KMS-11 (cell line): ENCODE results near the gene WDR46.

Experiments
- H2AFZ ChIP-seq: fragments of 200-600 bp; sonication (generic); 2 replicates; pipeline ENCODE4 v1.6.1; 2016; ENCODE audit warnings: antibody characterized with exemption, mixed run types, low read depth
- H3K27ac ChIP-seq: fragments of 200-600 bp; sonication (generic); 2 replicates; pipeline ENCODE4 v1.6.1; 2016; ENCODE audit warnings: mild to moderate bottlenecking, mixed run types
- H3K27me3 ChIP-seq: fragments of 200-600 bp; sonication (generic); 2 replicates; pipeline ENCODE4 v1.6.1; 2017; ENCODE audit warnings: mild to moderate bottlenecking, low read depth, mixed run types, moderate library complexity; ENCODE audit not compliant: insufficient read depth
- H3K36me3 ChIP-seq: fragments of 200-600 bp; sonication (generic); 2 replicates; pipeline ENCODE4 v1.6.1; 2017; ENCODE audit warnings: mild to moderate bottlenecking, mixed run types; ENCODE audit not compliant: insufficient read depth
- H3K4me1 ChIP-seq: fragments of 200-600 bp; sonication (generic); 2 replicates; pipeline ENCODE4 v1.6.1; 2016; ENCODE audit warnings: mild to moderate bottlenecking, low read depth, mixed run types; ENCODE audit not compliant: poor library complexity, severe bottlenecking
- H3K4me2 ChIP-seq: fragments of 200-600 bp; sonication (generic); 2 replicates; pipeline ENCODE4 v1.7.0; 2016; ENCODE audit warnings: mild to moderate bottlenecking, mixed run types
- H3K4me3 ChIP-seq: fragments of 200-600 bp; sonication (generic); IDR thresholded peaks from 2 replicates; pipeline ENCODE4 v1.6.1; 2017; ENCODE audit warnings: low read depth, low read length, mixed read lengths; ENCODE audit not compliant: insufficient read depth
- H3K79me2 ChIP-seq: fragments of 200-600 bp; sonication (generic); 2 replicates; pipeline ENCODE4 v1.6.1; 2016; ENCODE audit warnings: low read depth, mixed run types; ENCODE audit not compliant: insufficient read depth
- H3K9ac ChIP-seq: fragments of 200-600 bp; sonication (generic); 2 replicates; pipeline ENCODE4 v1.6.1; 2016; ENCODE audit warnings: mild to moderate bottlenecking, mixed run types
- H4K20me1 ChIP-seq: fragments of 200-600 bp; sonication (generic); 2 replicates; pipeline ENCODE4 v1.6.1; 2016; ENCODE audit warnings: mild to moderate bottlenecking, mixed run types; ENCODE audit not compliant: insufficient read depth
- CTCF ChIP-seq: fragments of 200-600 bp; sonication (generic); conservative IDR thresholded peaks from 2 replicates; pipeline ENCODE4 v1.6.1; 2017; ENCODE audit warnings: low read depth, mild to moderate bottlenecking, antibody characterized with exemption, low read length, moderate library complexity, mixed read lengths

WDR46 gene

GRCh38 chr6:33304216-33304615 is 15.2 kb upstream of the WDR46 start:
- Histone ChIP-seq H3K79me2 (peaks cover 8% of the 10 kb centered on the region; the same call in 1 of the 2 replicates), H3K27me3 (no peaks in the 10 kb centered on the region), H3K4me1 (peaks cover 7% of the 10 kb centered on the region), H3K9ac (no peak overlapping the region), H3K4me2 (no peak overlapping the region), H3K4me3 (no peak overlapping the region), H3K36me3 (no peaks in the 10 kb centered on the region), H4K20me1 (no peaks in the 10 kb centered on the region), H3K27ac (no peak overlapping the region), H2AFZ (no peak overlapping the region)
- no peak for TF ChIP-seq CTCF

- Histone ChIP-seq H3K4me1 (peaks cover 13% of the 10 kb centered on the region), H2AFZ (no peak overlapping the region), H3K36me3 (no peaks in the 10 kb centered on the region), H4K20me1 (no peaks in the 10 kb centered on the region), H3K27ac (no peak overlapping the region), H3K9ac (no peak overlapping the region), H3K27me3 (no peaks in the 10 kb centered on the region), H3K79me2 (no peaks in the 10 kb centered on the region), H3K4me2 (no peak overlapping the region), H3K4me3 (no peak overlapping the region)
- no peak for TF ChIP-seq CTCF
These were observed 12.8 kb upstream of the WDR46 start for GRCh38 chr6:33301877-33302276.

- no peaks in the 10 kb centered on the region for H3K79me2 ChIP-seq
These were observed 10.4 kb upstream of the WDR46 start for GRCh38 chr6:33299237-33299944.

GRCh38 chr6:33298773-33299236 is 9.8 kb upstream of the WDR46 start, which contains the start of gene RGL2:
Gene RGL2, minus strand, starts transcription at chr6:33298942. Its CDS starts 332 bp downstream, at chr6:33298610.
- no peak for TF ChIP-seq CTCF
- peak within 1 kb of the TSS; percentile 93 for H3K4me2 ChIP-seq
- H3K4me1 ChIP-seq, result peaks cover 13% of the 10 kb centered on the region
- H3K4me3 ChIP-seq, result no peak within 1 kb of the TSS
- no peaks in the 10 kb centered on the region for H3K36me3 ChIP-seq
- H3K27me3 ChIP-seq, result no peaks in the 10 kb centered on the region
- peak within 1 kb of the TSS; percentile 20; the same call in 1 of the 2 replicates for H2AFZ ChIP-seq
- H3K27ac ChIP-seq, result peak within 1 kb of the TSS; percentile 78
- H3K79me2 ChIP-seq, result no peaks in the 10 kb centered on the region
- no peaks in the 10 kb centered on the region for H4K20me1 ChIP-seq
- peak within 1 kb of the TSS; percentile 50 for H3K9ac ChIP-seq

More at GRCh38 chr6:33299237-33299944, 10.4 kb upstream of the WDR46 start:
- peak; percentile 70 for TF ChIP-seq CTCF
- Histone ChIP-seq H4K20me1 (no peaks in the 10 kb centered on the region), H3K27me3 (no peaks in the 10 kb centered on the region), H3K4me1 (peaks cover 13% of the 10 kb centered on the region), H3K27ac (peak overlapping the region; percentile 78), H2AFZ (peak overlapping the region; percentile 20; the same call in 1 of the 2 replicates), H3K4me2 (peak overlapping the region; percentile 93), H3K9ac (peak overlapping the region; percentile 50), H3K36me3 (no peaks in the 10 kb centered on the region), H3K4me3 (no peak overlapping the region)
